RWPE1 (cell line): ENCODE measurements around the gene XRCC4.

ENCODE experiments used
- CTCF ChIA-PET: fragments of 350-600 bp; sonication (Branson Sonifier 250); formaldehyde crosslinking; extraction: SDS; loops from one replicate; lab custom pipeline; 2021; lab: Yijun Ruan, JAX
- POLR2A ChIA-PET: fragments of 400-600 bp; formaldehyde crosslinking; extraction: SDS; loops from one replicate; lab custom pipeline; 2020; ENCODE audit warnings: antibody characterized with exemption; ENCODE audit not compliant: low non-redundant PET; lab: Yijun Ruan, JAX
- DNase-seq: peaks from one replicate; pipeline ENCODE4 v3.0.0; 2012; ENCODE audit warnings: low spot score
- H3K27ac ChIP-seq: fragments of 450-650 bp; 2 replicates; pipeline ENCODE4 v1.5.1; 2017
- TF ChIP-seq, protein P1 (sequence below): fragments of 450-650 bp; conservative IDR thresholded peaks from 2 replicates; pipeline ENCODE4 v1.5.1; 2017; ENCODE audit warnings: low read depth, mild to moderate bottlenecking

Gene XRCC4

DNA sequence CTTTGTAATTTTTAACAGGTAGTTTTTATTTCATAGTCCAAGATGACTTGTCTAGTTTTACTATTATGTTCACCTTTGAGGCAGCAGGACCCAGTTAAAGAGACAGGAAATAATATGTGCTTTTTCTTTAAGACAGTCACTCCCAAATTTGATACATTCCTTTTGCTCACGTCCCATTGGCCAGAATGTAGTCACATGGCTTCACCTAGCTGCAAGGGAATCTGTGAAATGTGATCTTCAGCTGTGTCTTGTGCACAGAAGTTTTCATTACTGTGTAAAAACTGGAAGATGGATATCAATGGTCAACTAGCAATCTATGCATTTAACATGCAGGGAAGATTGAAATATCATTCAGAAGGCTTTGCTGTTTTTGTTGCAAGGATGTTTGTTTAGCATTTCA, 41.1 kb downstream of the XRCC4 start:
- TF ChIP-seq, protein P1, sequence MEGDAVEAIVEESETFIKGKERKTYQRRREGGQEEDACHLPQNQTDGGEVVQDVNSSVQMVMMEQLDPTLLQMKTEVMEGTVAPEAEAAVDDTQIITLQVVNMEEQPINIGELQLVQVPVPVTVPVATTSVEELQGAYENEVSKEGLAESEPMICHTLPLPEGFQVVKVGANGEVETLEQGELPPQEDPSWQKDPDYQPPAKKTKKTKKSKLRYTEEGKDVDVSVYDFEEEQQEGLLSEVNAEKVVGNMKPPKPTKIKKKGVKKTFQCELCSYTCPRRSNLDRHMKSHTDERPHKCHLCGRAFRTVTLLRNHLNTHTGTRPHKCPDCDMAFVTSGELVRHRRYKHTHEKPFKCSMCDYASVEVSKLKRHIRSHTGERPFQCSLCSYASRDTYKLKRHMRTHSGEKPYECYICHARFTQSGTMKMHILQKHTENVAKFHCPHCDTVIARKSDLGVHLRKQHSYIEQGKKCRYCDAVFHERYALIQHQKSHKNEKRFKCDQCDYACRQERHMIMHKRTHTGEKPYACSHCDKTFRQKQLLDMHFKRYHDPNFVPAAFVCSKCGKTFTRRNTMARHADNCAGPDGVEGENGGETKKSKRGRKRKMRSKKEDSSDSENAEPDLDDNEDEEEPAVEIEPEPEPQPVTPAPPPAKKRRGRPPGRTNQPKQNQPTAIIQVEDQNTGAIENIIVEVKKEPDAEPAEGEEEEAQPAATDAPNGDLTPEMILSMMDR: no peak
- POLR2A ChIA-PET: no interaction called here
- no peak overlapping the region for H3K27ac ChIP-seq
- CTCF ChIA-PET: no interaction called here
- no peak for DNase-seq

DNA sequence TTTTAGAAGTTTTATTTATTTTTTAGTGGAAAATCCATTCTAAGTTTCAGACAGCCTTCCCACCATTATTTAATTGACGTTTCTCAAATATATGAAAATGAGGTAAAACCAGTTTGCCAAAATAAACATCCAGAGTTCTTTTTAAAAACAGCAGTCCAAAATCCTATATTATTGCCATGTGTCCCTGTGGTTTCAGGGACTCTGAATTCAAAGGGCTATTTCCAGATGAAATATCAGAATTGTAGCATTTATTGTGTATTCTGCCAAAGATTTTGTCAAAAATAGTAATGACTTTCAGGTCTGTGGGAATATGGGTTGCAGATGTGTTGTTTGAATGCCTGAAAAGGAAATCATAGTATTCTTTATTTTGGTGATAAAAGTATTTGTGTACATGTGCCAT, 41.6 kb downstream of the XRCC4 start:
- TF ChIP-seq, protein P1: no peak
- H3K27ac ChIP-seq: no peak overlapping the region
- no peak for DNase-seq
- ChIA-PET CTCF (interaction anchor here (0.6 kb wide), 1 partner anchor 469 kb away, joined by 4 read pairs; no protein-coding TSS in a partner anchor), POLR2A (no interaction called here)

DNA sequence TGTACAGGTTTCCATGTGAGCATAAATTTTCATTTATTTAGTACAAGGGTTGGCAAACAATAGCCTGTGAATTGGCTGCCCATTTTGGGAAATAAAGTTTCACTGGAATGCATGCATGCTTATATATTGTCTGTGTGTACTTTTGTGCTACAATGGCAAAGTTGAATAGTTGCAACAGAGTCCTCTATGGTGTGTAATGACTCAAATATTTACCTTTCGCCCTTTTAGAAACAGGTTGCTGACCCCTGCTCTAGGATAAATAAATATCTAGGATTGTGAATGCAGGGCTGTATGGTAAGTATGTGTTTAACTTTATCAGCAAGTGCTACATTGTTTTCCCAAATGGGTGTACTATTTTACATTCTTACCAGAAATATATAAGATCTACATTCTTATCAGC, 47.2 kb downstream of the XRCC4 start:
- CTCF ChIA-PET: no interaction called here
- no peak for DNase-seq

DNA sequence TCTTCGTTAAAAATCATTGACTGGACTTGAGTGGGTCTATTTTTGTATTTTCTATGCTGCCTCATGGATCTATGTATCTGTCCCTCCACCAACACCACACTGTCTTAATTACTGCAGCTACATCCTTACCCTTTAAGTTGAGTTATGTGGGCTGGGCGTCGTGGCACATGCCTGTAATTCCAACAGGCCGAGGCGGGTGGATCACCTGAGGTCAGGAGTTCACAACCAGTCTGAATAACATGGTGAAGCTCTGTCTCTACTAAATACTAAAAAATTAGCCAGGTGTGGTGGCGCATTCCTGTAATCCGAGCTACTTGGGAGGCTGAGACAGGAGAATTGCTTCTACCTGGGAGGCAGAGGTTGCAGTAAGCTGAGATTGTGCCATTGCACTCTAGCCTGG, 48.2 kb downstream of the XRCC4 start:
- CTCF ChIA-PET: no interaction called here
- no peak for DNase-seq
- TF ChIP-seq, protein P1: no peak

More for the DNA sequence above, 47.2 kb downstream of the XRCC4 start:
- no peak overlapping the region for H3K27ac ChIP-seq
- TF ChIP-seq, protein P1: no peak
- POLR2A ChIA-PET: no interaction called here

DNA sequence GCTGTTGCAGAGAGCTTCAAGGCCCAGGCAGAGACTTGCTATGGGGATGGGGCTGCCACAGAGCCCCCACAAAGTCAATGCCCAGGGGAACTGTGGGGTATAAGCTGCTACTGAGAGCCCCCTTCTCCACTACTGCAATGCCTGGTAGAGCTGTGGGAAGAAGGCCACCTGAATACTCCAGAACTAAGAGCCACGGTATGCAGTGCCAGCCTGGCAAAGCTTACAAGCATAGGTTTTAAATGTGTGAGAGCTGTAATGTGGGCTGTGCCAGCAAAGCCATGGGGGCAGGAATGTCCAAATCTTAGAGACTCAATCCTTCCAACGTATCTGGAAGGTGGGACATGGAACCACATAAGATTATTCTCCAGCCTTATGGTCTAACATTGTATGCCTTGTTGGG, 49.2 kb downstream of the XRCC4 start:
- POLR2A ChIA-PET: no interaction called here
- no peak for DNase-seq
- TF ChIP-seq, protein P1: no peak
- H3K27ac ChIP-seq: no peak overlapping the region
- CTCF ChIA-PET: interaction anchor here (0.6 kb wide), 1 partner anchor 777 kb away, joined by 4 read pairs; no protein-coding TSS in a partner anchor

More for the DNA sequence above, 48.2 kb downstream of the XRCC4 start:
- POLR2A ChIA-PET: no interaction called here
- no peak overlapping the region for H3K27ac ChIP-seq

DNA sequence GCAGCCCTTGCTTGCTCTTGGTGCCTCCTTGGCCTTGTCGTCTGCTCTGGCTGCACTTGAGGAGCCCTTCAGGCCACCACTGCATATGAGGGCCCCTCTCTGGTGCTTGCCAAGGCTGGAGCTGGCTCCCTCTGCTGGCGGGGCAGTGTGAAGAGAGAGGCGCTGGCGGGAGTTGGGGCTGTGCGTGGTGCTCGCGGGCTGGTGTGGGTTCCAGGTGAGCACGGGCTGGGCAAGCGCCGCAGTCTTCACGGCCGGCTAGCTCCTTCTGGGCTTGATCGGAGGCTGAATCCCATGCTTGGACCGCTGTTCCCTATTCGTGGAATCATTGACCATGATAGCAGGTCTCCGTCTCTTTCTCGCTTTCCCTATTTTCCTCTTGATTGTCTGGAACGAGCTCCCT, 56.5 kb downstream of the XRCC4 start:
- TF ChIP-seq, protein P1: no peak
- CTCF ChIA-PET: interaction anchor here (0.6 kb wide), 1 partner anchor 565 kb away, joined by 4 read pairs; no protein-coding TSS in a partner anchor
- H3K27ac ChIP-seq: no peak overlapping the region
- POLR2A ChIA-PET: interaction anchor here (0.6 kb wide), 1 partner anchor 720 kb away, joined by 5 read pairs; no protein-coding TSS in a partner anchor
- DNase-seq: no peak
